K562 (cell line): Measurements from ENCODE around the gene URM1. TPM values are rescaled to one million over a fixed set of nuclear protein-coding genes. Genes with fewer than 3 reads are reported as not detected.

Source experiments
- ATAC-seq: fragments of 200-7000 bp; cut with Tn5 transposase; 3 replicates; pipeline ENCODE4 v1.9.1; 2020; ENCODE audit warnings: moderate library complexity
- BruUV-seq: library from RNA; stranded (reverse); fragments of 400-500 nt; replicated peaks from 2 replicates; lab custom pipeline; 2021; lab: Mats Ljungman, UMichigan
- CTCF ChIA-PET: fragments of 300-600 bp; formaldehyde crosslinking; extraction: SDS; loops from one replicate; lab custom pipeline; 2021; ENCODE audit warnings: low intra/inter-chr PET ratio; lab: Yijun Ruan, JAX
- POLR2A ChIA-PET: fragments of 300-600, 350-650 bp; sonication (Branson Sonifier 250); formaldehyde crosslinking; extraction: SDS; loops from one replicate; lab custom pipeline; 2021; ENCODE audit warnings: antibody characterized with exemption, inconsistent platforms; lab: Yijun Ruan, JAX
- DNase-seq, 4 experiments: peaks; one replicate each; pipeline versions ENCODE4 v3.0.0 to v3.0.0-alpha.2; 2011 to 2018; ENCODE audit warnings: low spot score in 3 of 4, mixed read lengths in 3 of 4; ENCODE audit errors: extremely low read depth in 1 of 4
- FAIRE-seq: peaks from 2 replicates; lab custom pipeline; 2011; peaks lifted over from hg19 to GRCh38; lab: Jason Lieb, UNC
- H2AFZ ChIP-seq: 2 replicates; pipeline ENCODE4 v1.6.0; 2011; ENCODE audit warnings: low read depth, low read length, control low read depth, inconsistent platforms
- H3K27ac ChIP-seq: fragments of 200-600 bp; 3 replicates; pipeline ENCODE4 v1.8.0; 2011; ENCODE audit warnings: low read depth, mild to moderate bottlenecking, control low read depth, inconsistent platforms, low read length, moderate library complexity, mixed read lengths; ENCODE audit errors: extremely low read depth
- H3K27me3 ChIP-seq, 2 experiments: fragments of 300-600 bp in 1 of 2; 2 replicates in 1 of 2; 3 replicates in 1 of 2; pipeline versions ENCODE4 v1.6.0 to v1.8.0; 2011; ENCODE audit warnings: inconsistent platforms in 2 of 2, low read length in 2 of 2, mild to moderate bottlenecking in 1 of 2, mixed read lengths in 1 of 2, moderate library complexity in 1 of 2; ENCODE audit not compliant: control insufficient read depth in 2 of 2, insufficient read depth in 2 of 2
- H3K36me3 ChIP-seq: fragments of 300-600 bp; 3 replicates; pipeline ENCODE4 v1.8.0; 2011; ENCODE audit warnings: mild to moderate bottlenecking, low read length, inconsistent platforms; ENCODE audit not compliant: control insufficient read depth, insufficient read depth
- H3K4me1 ChIP-seq, 2 experiments: fragments of 200-600 bp in 1 of 2; replicated peaks in 1 of 2; 2 replicates in 1 of 2; 3 replicates in 1 of 2; pipeline versions ENCODE4 v1.5.1 to v1.8.0; 2011; ENCODE audit warnings: inconsistent platforms in 2 of 2, low read length in 2 of 2, mild to moderate bottlenecking in 1 of 2, mixed read lengths in 1 of 2, moderate library complexity in 1 of 2; ENCODE audit not compliant: control insufficient read depth in 2 of 2, insufficient read depth in 2 of 2
- H3K4me2 ChIP-seq: 2 replicates; pipeline ENCODE4 v1.6.1; 2011; ENCODE audit warnings: low read length, control low read depth, inconsistent platforms, mixed read lengths; ENCODE audit not compliant: insufficient read depth
- H3K4me3 ChIP-seq: fragments of 200-600 bp; sonication (generic), shearing (Covaris generic); 2 replicates; pipeline ENCODE4 v1.5.1; 2016; ENCODE audit warnings: control low read depth, inconsistent platforms
- H3K79me2 ChIP-seq: fragments of 200-600 bp; 3 replicates; pipeline ENCODE4 v1.8.0; 2011; ENCODE audit warnings: low read length, inconsistent platforms; ENCODE audit not compliant: control insufficient read depth, insufficient read depth
- H3K9ac ChIP-seq, 2 experiments: 2 replicates each; pipeline versions ENCODE4 v1.6.0 to v1.6.1; 2011; ENCODE audit warnings: low read depth in 2 of 2, low read length in 2 of 2, control low read depth in 1 of 2, inconsistent platforms in 1 of 2, mild to moderate bottlenecking in 1 of 2, mixed read lengths in 1 of 2; ENCODE audit not compliant: insufficient read depth in 1 of 2
- H3K9me1 ChIP-seq: one replicate; pipeline ENCODE4 v1.6.0; 2011; ENCODE audit warnings: inconsistent platforms, mild to moderate bottlenecking, low read length, moderate library complexity; ENCODE audit not compliant: control insufficient read depth, insufficient read depth
- H3K9me3 ChIP-seq: replicated peaks from 2 replicates; pipeline ENCODE4 v1.5.1; 2011; ENCODE audit warnings: low read depth, low read length, inconsistent platforms; ENCODE audit not compliant: control insufficient read depth, insufficient read depth
- H4K20me1 ChIP-seq: replicated peaks from 2 replicates; pipeline ENCODE4 v1.6.1; 2011; ENCODE audit warnings: low read length, inconsistent platforms, mixed read lengths; ENCODE audit not compliant: control insufficient read depth, insufficient read depth
- CTCF ChIP-seq, 3 experiments: IDR thresholded peaks in 2 of 3; conservative IDR thresholded peaks in 1 of 3; 2 replicates each; pipeline ENCODE4 v1.5.1; 2011 to 2012; ENCODE audit warnings: low read length in 3 of 3, mild to moderate bottlenecking in 3 of 3, control low read depth in 2 of 3, improper control_type of control experiment in 1 of 3, inconsistent platforms in 1 of 3, low read depth in 1 of 3, mixed read lengths in 1 of 3, moderate library complexity in 1 of 3; ENCODE audit not compliant: insufficient read depth in 2 of 3
- HSF4 ChIP-seq: fragments of 250-450 bp; sonication (Bioruptor Pico); IDR thresholded peaks from 2 replicates; pipeline ENCODE4 v2.1.2; 2022; ENCODE audit warnings: mild to moderate bottlenecking, moderate library complexity, borderline replicate concordance
- MYBL2 ChIP-seq, 2 experiments: fragments of 450-650 bp in 1 of 2; sonication (generic) in 1 of 2; formaldehyde crosslinking in 1 of 2; IDR thresholded peaks; 2 replicates each; pipeline versions ENCODE4 v1.6.1 to v1.8.1; 2017 to 2022; ENCODE audit warnings: borderline replicate concordance in 1 of 2, inconsistent platforms in 1 of 2, low read depth in 1 of 2, mild to moderate bottlenecking in 1 of 2, missing genetic modification reagents in 1 of 2, moderate library complexity in 1 of 2
- NRF1 ChIP-seq, 2 experiments: fragments of 450-650 bp; IDR thresholded peaks in 1 of 2; conservative IDR thresholded peaks in 1 of 2; 2 replicates each; pipeline ENCODE4 v1.6.1; 2014; ENCODE audit warnings: mild to moderate bottlenecking in 2 of 2
- ZBED1 ChIP-seq: IDR thresholded peaks from 2 replicates; pipeline ENCODE4 v1.6.1; 2014
- WGBS: fragments of 100-300 bp; shearing (Covaris generic); methylation state at CpG from one replicate; pipeline ENCODE4 v1.1.6; 2016; ENCODE audit warnings: low coverage, mixed read lengths; ENCODE audit not compliant: insufficient coverage; ENCODE audit errors: missing lambda C conversion rate; 5-methylcytosine and 5-hydroxymethylcytosine counted together
- in situ Hi-C: fragments of 300-500 bp; cut with MboI; formaldehyde crosslinking; loops from 4 replicates; pipeline ENCODE4 v1.15.0; 2018; ENCODE audit warnings: inconsistent platforms, mixed read lengths
- intact Hi-C: fragments of 100-400 bp; cut with micrococcal nuclease; formaldehyde crosslinking; loops from 2 replicates; pipeline ENCODE4 v1.14.2; 2022
- polyA plus RNA-seq, 8 experiments: library from polyadenylated mRNA; depleted of rRNA in 4 of 8; stranded (reverse) in 5 of 8; unstranded in 3 of 8; fragments of >200 nt; fragmentation: Nextera tagmentation in 2 of 8; fragmentation: Illumina TruSeq in 1 of 8; extraction: Ambion mirVana in 2 of 8; extraction: Trizol in 1 of 8; gene quantifications; 2 replicates each; pipeline versions ENCODE4 v1.2.1 to v1.2.3, GENCODE V29; 2011 to 2014; ENCODE audit warnings: inconsistent platforms in 1 of 8, missing spikeins in 1 of 8
- total RNA-seq, 7 experiments: library from RNA; depleted of rRNA in 6 of 7; stranded (reverse); fragments of >200 nt in 6 of 7; fragmentation: Illumina TruSeq in 2 of 7; extraction: Trizol in 2 of 7; gene quantifications; 2 replicates each; pipeline versions ENCODE4 v1.2.1 to v1.2.3, GENCODE V29; 2011 to 2021; ENCODE audit warnings: low replicate concordance in 1 of 7

Gene URM1
- total and polyA plus RNA-seq, 9 of the 15 experiments (the other 6 are each of a cell fraction or from before 2014, with no cell fraction given): 10.1 to 88.9 (median 53.3) TPM

- intact Hi-C loops (loop anchor here (5.0 to 10.0 kb wide), 2 partner anchors 200 to 287 kb away; partner anchors contain the start of gene PTGES2), in situ Hi-C loops (no loop called here)
- Histone ChIP-seq H3K9me1 (no peaks in the 10 kb centered on the region), H3K4me1 (peaks cover 15 to 30% of the 10 kb centered on the region in 2 experiments; a peak in 4 of 5 replicates), H3K4me3 (no peak overlapping the region), H3K79me2 (no peaks in the 10 kb centered on the region), H3K9me3 (no peaks in the 10 kb centered on the region), H2AFZ (no peak overlapping the region), H3K36me3 (no peaks in the 10 kb centered on the region), H4K20me1 (no peaks in the 10 kb centered on the region), H3K27ac (no peak overlapping the region)
- FAIRE-seq (peak; percentile 15), DNase-seq (peak in 3 of 4 experiments; percentile 40 to 45 (median 45)), ATAC-seq (peak; percentile 55)
- 34% methylated on average over 3 of the region's 3 CpGs for WGBS
- no peak for TF ChIP-seq HSF4
- TF ChIP-seq ZBED1: no peak
- TF ChIP-seq NRF1 (conservative IDR thresholded peaks at IDR 0.05 in 1 of 2, IDR thresholded peaks at IDR 0.05 in 1 of 2): 0 out of 4 replicates have a peak, but pooled peaks of 1 of the 2 experiments have one; percentile 19
- no peak for TF ChIP-seq MYBL2 (IDR thresholded peaks at IDR 0.05; ENCODE audit: low read depth)
- no peak for TF ChIP-seq MYBL2 (CRISPR knock-in tag; IDR thresholded peaks at IDR 0.05; ENCODE audit: borderline replicate concordance)
- peak; percentile 35 to 53 (median 40); a peak in 5 of 6 replicates for TF ChIP-seq CTCF (IDR thresholded peaks at IDR 0.05 in 2 of 3, conservative IDR thresholded peaks at IDR 0.05 in 1 of 3; ENCODE audit: insufficient read depth in 2 of 3, low read depth in 1 of 3, low read length in 3 of 3)
- TF ChIP-seq, all 486 proteins: peak for 2
- no TSS peak for BruUV-seq
- Histone ChIP-seq H3K4me2 (no peak overlapping the region), H3K27me3 (no peaks in the 10 kb centered on the region; a peak in 1 of 5 replicates), H3K9ac (no peak overlapping the region)
- ChIA-PET POLR2A (interaction anchor here (0.6 to 1.2 kb wide), 3 partner anchors 12 to 159 kb away, joined by 3 to 4 read pairs (median 4); no protein-coding TSS in a partner anchor), CTCF (interaction anchor here (3.0 kb wide), 1 partner anchor 52 kb away, joined by 37 read pairs; no protein-coding TSS in a partner anchor)
These were observed 43.3 kb downstream of the URM1 start for GRCh38 chr9:128414461-128414860.
